NCI-H774 (cell line): ENCODE results near the gene RAP1GDS1.
"Not testable (repeated sequence)": the region's sequence is repeated elsewhere in the genome, so short reads cannot be mapped to it uniquely, and the experiment has no call there.

Experiments used
- DNase-seq: peaks from one replicate; lab custom pipeline; 2025; lab: John Stamatoyannopoulos, UW

Gene RAP1GDS1

DNA sequence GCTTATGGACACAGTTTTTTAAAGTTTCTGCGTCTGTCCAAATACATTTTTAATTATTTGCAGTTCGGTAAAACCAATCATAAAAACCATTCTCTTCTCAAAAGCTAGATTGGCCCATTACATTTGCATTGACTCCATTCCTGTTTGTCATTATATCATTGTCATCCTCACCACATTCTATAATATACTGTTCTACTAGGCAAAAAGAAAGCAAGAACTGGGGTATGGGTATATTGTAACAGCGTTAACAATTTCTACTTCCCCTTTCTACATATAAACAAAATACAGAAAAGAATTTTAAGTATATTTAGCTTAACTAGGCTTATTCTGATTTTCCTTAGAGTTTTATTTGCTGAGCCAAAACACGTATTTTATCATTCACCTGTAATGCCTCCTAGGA is 91.8 kb downstream of the RAP1GDS1 start:
- DNase-seq, result no peak

GRCh38 chr4:98358630-98359248 is 97.6 kb downstream of the RAP1GDS1 start:
- DNase-seq, result no peak

DNA sequence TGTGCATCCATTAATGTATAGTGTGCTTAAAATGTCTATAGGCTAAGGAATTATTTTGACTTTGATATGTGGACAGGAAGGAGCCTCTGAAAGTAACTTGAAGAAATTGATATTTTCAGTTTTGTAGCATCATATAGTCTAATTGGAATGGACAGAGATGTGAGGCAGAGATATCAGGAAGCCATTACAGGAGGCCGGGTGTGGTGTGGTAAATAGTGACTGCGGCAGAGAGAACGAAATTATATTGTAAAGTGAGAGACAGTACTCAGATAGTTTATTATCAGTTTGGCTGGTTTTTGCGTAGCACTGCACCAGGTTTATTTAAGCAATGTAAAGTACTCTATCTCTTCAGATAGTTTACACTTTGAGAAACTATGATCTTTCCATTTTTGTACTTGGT is 98.5 kb downstream of the RAP1GDS1 start:
- no peak for DNase-seq

- DNase-seq, result no peak
These were observed 102.2 kb downstream of the RAP1GDS1 start for GRCh38 chr4:98363431-98363830.

GRCh38 chr4:98366275-98366674 is 105.1 kb downstream of the RAP1GDS1 start:
- not testable (repeated sequence) for DNase-seq

DNA sequence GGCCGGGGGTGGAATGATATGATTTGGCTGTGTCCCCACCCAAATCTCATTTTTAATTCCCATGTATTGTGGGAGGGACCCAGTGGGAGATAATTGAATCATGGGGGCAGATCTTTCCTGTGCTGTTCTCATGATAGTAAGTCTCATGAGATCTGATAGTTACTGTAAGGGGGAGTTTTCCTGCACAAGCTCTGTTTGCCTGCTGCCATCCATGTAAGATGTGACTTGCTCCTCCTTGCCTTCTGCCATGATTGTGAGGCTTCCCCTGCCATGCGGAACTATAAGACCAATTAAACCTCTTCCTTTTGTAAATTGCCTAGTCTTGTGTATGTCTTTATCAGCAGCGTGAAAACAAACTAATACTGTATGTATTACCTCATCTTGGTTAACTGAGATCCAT is 106.8 kb downstream of the RAP1GDS1 start:
- DNase-seq, result not testable (repeated sequence)

DNA sequence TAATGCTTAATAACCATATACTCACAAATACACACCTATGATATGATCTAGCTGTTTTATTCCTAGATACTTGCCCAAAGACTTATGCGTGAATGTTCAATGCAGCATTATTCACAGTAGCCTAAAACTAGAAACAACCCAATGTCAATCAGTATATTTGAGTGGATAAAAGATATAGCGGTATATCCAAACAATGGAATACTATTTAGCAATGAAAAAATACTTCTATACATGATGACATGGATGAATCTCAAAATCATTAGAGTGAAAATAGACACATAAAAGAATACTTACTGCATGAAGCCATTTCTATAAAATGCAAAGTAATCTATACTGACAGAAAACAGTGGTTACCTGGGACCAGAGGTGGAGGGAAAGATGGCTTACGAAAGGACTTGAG is 108.1 kb downstream of the RAP1GDS1 start:
- DNase-seq, result no peak

GRCh38 chr4:98374643-98375042 is 113.5 kb downstream of the RAP1GDS1 start:
- DNase-seq, result no peak

DNA sequence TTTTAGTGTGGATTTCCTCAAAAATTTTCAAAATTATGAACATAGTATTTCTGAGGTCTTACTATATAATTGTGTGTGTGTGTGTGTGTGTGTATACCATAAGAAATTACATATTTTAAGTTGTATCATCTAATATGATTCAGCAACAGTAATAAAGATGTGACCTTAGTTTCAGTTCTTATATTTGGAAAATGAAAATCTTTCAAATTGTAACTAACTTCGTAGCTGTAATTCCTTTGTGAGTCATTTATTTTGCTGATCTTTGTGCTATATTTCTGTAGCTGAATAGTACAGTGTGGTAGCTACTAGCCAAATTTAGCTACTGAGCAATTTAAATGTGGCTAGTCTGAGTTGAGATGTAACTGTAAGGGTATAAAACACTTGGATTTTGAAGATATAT is 116.4 kb downstream of the RAP1GDS1 start:
- no peak for DNase-seq

GRCh38 chr4:98381306-98381705 is 120.1 kb downstream of the RAP1GDS1 start:
- no peak for DNase-seq

- no peak for DNase-seq
These were observed 122.4 kb downstream of the RAP1GDS1 start for GRCh38 chr4:98383431-98384106.

GRCh38 chr4:98385831-98386230 is 124.6 kb downstream of the RAP1GDS1 start:
- DNase-seq, result no peak

GRCh38 chr4:98387345-98388026 is 126.3 kb downstream of the RAP1GDS1 start:
- no peak for DNase-seq

DNA sequence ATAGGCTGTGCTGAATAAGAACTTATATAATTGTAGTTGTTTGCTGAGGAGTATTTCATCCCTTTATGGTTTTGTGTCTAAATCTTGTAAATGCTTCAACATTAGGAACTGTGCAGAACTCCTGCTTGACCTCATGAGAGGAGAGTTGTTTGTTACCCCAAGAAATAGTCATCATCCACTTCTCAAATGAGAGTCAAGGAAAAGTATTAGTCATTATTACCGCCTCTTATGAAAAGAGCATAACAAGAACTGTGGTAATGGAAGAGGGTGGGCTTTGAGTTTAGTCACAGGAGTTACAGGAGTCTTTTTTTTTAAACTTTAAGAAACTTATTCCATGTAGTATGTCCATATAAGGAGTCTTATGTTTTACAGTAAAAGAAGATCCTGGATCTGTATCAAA is 132.9 kb downstream of the RAP1GDS1 start:
- no peak for DNase-seq

DNA sequence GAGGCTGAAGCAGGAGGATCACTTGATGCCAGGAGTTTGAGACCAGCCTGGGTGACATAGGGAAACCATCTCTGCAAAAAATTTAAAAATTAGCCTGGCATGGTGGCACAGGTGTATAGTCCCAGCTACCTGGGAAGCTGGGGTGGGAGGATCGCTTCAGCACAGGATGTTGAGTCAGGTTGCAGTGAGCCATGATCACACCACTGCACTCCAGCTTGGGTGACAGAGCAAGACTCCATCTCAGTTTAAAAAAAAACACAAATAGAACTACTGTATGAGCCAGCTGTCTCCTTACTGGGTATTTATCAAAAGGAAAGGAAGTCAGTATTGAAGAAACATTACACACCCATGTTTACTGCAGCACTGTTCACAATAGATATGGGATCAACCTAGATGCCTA is 138.7 kb downstream of the RAP1GDS1 start:
- no peak for DNase-seq

- DNase-seq, result no peak
These were observed 145.6 kb downstream of the RAP1GDS1 start for GRCh38 chr4:98406819-98407218.

GRCh38 chr4:98411731-98412130 is 150.5 kb downstream of the RAP1GDS1 start:
- no peak for DNase-seq

DNA sequence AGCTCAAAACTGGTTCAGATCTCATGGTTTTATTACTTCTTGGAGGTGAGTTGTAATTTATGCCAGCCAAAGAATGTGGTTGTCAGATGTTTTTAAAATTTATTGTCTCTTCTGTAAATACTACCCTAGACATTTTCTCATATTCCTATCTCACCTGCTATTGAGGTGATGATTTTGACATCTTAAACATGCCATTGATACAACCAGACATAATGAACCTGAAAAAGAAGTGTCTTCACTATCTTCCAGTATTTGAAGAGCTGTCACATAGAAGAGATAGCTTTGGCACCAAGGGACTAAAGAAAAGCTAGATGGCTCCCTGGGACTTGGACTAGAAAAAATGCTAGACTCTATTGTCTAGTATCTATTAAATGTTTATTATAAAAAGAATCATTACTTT is 155.7 kb downstream of the RAP1GDS1 start:
- no peak for DNase-seq

GRCh38 chr4:98420151-98420550 is 159.0 kb downstream of the RAP1GDS1 start:
- not testable (repeated sequence) for DNase-seq

- no peak for DNase-seq
These were observed 159.9 kb downstream of the RAP1GDS1 start for GRCh38 chr4:98421111-98421510.

- DNase-seq, result no peak
These were observed 161.8 kb downstream of the RAP1GDS1 start for GRCh38 chr4:98423009-98423408.

DNA sequence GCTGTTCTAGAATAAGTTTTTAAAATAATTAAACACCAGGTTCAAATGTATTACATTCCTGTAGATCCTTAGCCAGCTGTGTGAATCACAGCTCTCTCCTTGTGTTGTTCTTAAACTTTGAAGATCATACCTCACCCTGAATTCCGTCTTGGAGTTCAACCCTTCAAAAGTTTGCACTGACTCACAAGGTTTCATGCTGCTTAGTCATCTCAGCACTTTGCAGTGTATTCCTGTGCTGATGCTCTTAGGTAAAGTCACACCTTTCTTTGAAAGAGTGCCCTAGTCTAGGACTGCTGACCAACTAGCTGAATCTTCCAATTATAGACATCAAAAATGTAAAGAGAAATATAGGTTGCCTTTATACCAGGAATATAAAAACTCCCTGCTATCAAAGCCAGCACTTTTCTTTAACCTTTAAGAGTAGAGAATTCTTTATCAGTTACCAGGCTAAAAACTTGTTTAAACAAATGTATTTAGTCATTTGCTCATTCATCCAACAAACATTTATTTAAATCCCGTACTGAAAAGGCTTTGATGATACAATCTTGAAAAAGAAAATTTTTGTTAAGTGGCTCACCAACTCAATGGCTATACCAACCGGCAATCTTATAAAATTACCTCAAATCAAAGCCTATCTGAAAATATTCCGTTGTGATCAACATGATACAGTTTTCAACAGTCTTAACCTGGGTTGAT is 169.7 kb downstream of the RAP1GDS1 start:
- no peak for DNase-seq

DNA sequence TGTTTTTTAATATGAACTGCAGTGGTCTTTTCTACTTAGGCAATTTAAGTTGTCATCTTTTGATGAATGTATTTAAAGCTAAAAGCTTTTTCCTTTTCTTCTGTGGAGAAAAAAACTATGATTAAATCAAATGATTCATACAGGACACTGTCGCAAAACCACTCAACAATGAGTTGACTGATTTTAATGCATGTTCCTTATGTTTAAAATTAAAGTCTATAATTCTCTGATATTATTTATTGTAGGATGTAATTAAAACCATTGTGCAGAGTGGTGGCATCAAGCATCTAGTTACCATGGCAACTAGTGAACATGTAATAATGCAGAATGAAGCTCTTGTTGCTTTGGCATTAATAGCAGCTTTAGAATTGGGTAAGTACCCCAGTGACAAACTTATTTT is 172.5 kb downstream of the RAP1GDS1 start:
- no peak for DNase-seq
